CD8-positive, alpha-beta memory T cell (primary cell): Measurements from ENCODE around the gene FAM174C. TPM values are rescaled to one million over a fixed set of nuclear protein-coding genes. Genes with fewer than 3 reads are reported as not detected.
A peak's percentile ranks its signal among the peaks of the same experiment; 100 is the strongest.

ENCODE experiments used
- CTCF ChIA-PET: fragments of 350-600 bp; sonication (Branson Sonifier 250); formaldehyde crosslinking; loops from one replicate; lab custom pipeline; 2021; ENCODE audit warnings: antibody characterized with exemption; lab: Charles Lee
- POLR2A ChIA-PET: fragments of 350-600 bp; sonication (Branson Sonifier 250); formaldehyde crosslinking; loops from one replicate; lab custom pipeline; 2021; ENCODE audit warnings: antibody characterized with exemption; lab: Charles Lee
- DNase-seq, 5 donors: peaks; one replicate each; pipeline versions ENCODE4 v3.0.0 to v3.0.0-alpha.2; 2020 to 2022; ENCODE audit warnings: mixed read lengths in 1 of 5
- H3K27ac ChIP-seq: one replicate; pipeline ENCODE4 v1.7.0; 2013; ENCODE audit warnings: low read depth, mild to moderate bottlenecking, low read length, moderate library complexity
- H3K27me3 ChIP-seq: 2 replicates; pipeline ENCODE4 v1.7.0; 2013; ENCODE audit warnings: low read length, mild to moderate bottlenecking; ENCODE audit not compliant: insufficient read depth, poor library complexity, severe bottlenecking
- H3K36me3 ChIP-seq: 2 replicates; pipeline ENCODE4 v1.7.0; 2013; ENCODE audit warnings: mild to moderate bottlenecking, low read length, moderate library complexity; ENCODE audit not compliant: insufficient read depth
- H3K4me1 ChIP-seq: 2 replicates; pipeline ENCODE4 v1.7.0; 2013; ENCODE audit warnings: mild to moderate bottlenecking, low read length, moderate library complexity; ENCODE audit not compliant: insufficient read depth
- H3K4me3 ChIP-seq: 2 replicates; pipeline ENCODE4 v1.7.0; 2013; ENCODE audit warnings: mild to moderate bottlenecking, low read length
- H3K9me3 ChIP-seq: 2 replicates; pipeline ENCODE4 v1.7.0; 2013; ENCODE audit warnings: mild to moderate bottlenecking, low read length
- H3K27ac Mint-ChIP-seq, 8 donors: one replicate each; pipeline ENCODE4 v1.8.0; 2020 to 2021; ENCODE audit warnings: mixed read lengths in 8 of 8, mild to moderate bottlenecking in 6 of 8, inconsistent platforms in 3 of 8, moderate library complexity in 3 of 8
- H3K27me3 Mint-ChIP-seq, 2 donors: one replicate each; pipeline ENCODE4 v1.8.0; 2020 to 2021; ENCODE audit warnings: mixed read lengths in 2 of 2, mild to moderate bottlenecking in 1 of 2, moderate library complexity in 1 of 2
- H3K36me3 Mint-ChIP-seq, 3 donors: one replicate each; pipeline ENCODE4 v1.8.0; 2020 to 2021; ENCODE audit warnings: mixed read lengths in 3 of 3, inconsistent platforms in 1 of 3, mild to moderate bottlenecking in 1 of 3
- H3K4me1 Mint-ChIP-seq, 3 donors: one replicate each; pipeline ENCODE4 v1.8.0; 2020 to 2021; ENCODE audit warnings: mixed read lengths in 3 of 3, inconsistent platforms in 1 of 3, mild to moderate bottlenecking in 1 of 3
- H3K4me3 Mint-ChIP-seq, 7 donors: one replicate each; pipeline ENCODE4 v1.8.0; 2020 to 2021; ENCODE audit warnings: mixed read lengths in 7 of 7, mild to moderate bottlenecking in 6 of 7, moderate library complexity in 4 of 7, inconsistent platforms in 2 of 7
- H3K9me3 Mint-ChIP-seq, 5 donors: one replicate each; pipeline ENCODE4 v1.8.0; 2020 to 2022; ENCODE audit warnings: mixed read lengths in 5 of 5, mild to moderate bottlenecking in 3 of 5, moderate library complexity in 2 of 5, inconsistent platforms in 1 of 5
- polyA plus RNA-seq: library from polyadenylated mRNA; unstranded; fragments of 300-500 nt; fragmentation: Illumina TruSeq; gene quantifications from one replicate; pipeline ENCODE4 v1.2.3, GENCODE V29; 2021
- total RNA-seq, 2 experiments: library from RNA; stranded (reverse); gene quantifications; one replicate each; pipeline ENCODE4 v1.2.3, GENCODE V29; 2021

Gene FAM174C
- total and polyA plus RNA-seq, 3 experiments from 2014 or later = 100 to 113 (median 113) TPM

DNA sequence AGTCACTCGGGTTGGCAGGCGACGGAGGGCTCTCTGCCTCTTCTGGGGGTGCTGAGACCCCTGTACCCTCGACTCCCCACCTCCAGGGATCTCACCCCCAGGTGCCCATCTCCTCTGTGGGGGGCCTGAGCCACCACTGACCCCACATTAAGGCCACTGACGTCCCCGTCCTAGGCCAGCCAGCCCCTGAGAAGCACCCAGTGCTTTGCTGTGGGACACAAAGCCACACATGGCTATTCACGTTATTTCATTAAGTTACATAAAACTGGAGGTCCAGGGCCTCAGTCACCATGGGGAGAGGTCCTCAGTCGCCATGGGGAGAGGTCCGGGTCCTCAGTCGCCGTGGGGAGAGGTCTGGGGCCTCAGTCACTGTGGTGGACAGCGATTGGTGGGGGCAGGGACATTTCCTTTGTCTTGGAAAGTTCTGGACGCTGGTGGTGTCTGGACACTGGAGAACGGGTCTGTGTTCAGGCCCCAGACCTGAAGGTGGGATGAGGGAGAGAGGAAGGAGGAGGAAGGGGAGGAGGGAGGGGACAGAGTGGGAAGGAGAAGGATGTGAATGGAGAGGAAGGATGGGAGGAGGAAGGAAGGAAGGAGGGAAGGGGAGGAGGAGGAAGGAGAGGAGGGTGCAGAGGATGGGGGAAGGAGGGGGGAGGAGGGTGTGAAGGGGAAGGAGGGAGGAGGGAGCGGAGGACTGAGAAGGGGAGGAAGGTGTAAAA is 6.4 kb downstream of the FAM174C start:
- ChIA-PET CTCF (no interaction called here), POLR2A (no interaction called here)
- H3K4me1 ChIP-seq = peaks cover 9% of the 10 kb centered on the region
- Mint-ChIP-seq H3K27me3 (peaks cover 9 to 15% of the 10 kb centered on the region in 2 donors), H3K9me3 (peaks cover 0 to 2% (median 0%) of the 10 kb centered on the region in 5 donors), H3K27ac (peak overlapping the region in 1 of 8 donors; percentile 70), H3K4me3 (peak overlapping the region in 1 of 7 donors; percentile 65), H3K36me3 (peaks cover 0 to 23% (median 4%) of the 10 kb centered on the region in 3 donors), H3K4me1 (peaks cover 11 to 28% (median 18%) of the 10 kb centered on the region in 3 donors)
- H3K9me3 ChIP-seq = no peaks in the 10 kb centered on the region
- DNase-seq = no peak
- H3K27ac ChIP-seq = no peak overlapping the region
- peaks cover 14% of the 10 kb centered on the region for H3K27me3 ChIP-seq
- H3K36me3 ChIP-seq = peaks cover 9% of the 10 kb centered on the region
- H3K4me3 ChIP-seq = no peak overlapping the region

DNA sequence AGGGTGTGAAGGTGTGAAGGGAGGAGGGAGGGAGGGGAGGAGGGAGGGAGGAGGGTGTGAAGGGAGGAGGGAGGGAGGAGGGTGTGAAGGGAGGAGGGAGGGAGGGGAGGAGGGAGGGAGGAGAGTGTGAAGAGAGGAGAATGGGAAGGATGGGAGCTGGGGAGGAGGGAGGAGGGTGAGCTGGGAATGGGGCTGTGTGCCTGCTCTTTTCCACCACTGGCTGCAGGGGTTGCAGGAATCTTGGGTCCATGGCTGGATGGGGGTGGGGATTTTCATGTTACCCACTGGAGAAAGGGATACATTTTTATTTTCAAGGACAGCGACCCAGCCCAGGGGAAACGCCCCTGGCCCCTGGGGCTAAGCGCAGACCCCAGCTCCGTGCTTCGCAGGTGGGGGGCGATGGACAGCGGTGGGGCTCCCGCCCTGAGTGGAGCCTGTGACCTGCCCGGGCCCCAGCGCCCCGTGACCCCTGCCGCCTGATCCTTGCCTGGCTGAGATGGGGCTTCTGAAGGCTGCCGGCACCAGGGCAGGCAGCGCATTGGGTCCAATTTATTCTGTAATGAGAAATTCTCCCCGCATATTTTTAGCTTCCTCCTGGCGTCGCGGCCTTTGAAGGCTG is 7.4 kb downstream of the FAM174C start:
- H3K27me3 ChIP-seq = peaks cover 19% of the 10 kb centered on the region
- no peak for DNase-seq
- H3K4me3 ChIP-seq = no peak overlapping the region
- peaks cover 4% of the 10 kb centered on the region for H3K4me1 ChIP-seq
- peaks cover 11 to 15% of the 10 kb centered on the region in 2 donors for H3K27me3 Mint-ChIP-seq
- H3K9me3 ChIP-seq = no peaks in the 10 kb centered on the region
- ChIA-PET POLR2A (no interaction called here), CTCF (interaction anchor here (1.2 kb wide), 2 partner anchors 38 to 87 kb away, joined by 3 to 5 read pairs; no protein-coding TSS in a partner anchor)
- no peak overlapping the region for H3K4me3 Mint-ChIP-seq
- peaks cover 0 to 19% (median 2%) of the 10 kb centered on the region in 3 donors for H3K36me3 Mint-ChIP-seq
- peak overlapping the region in 2 of 8 donors; percentile 22 to 46 for H3K27ac Mint-ChIP-seq
- peaks cover 8 to 25% (median 15%) of the 10 kb centered on the region in 3 donors for H3K4me1 Mint-ChIP-seq
- peaks cover 0 to 2% (median 0%) of the 10 kb centered on the region in 5 donors for H3K9me3 Mint-ChIP-seq
- peaks cover 9% of the 10 kb centered on the region for H3K36me3 ChIP-seq
- no peak overlapping the region for H3K27ac ChIP-seq

DNA sequence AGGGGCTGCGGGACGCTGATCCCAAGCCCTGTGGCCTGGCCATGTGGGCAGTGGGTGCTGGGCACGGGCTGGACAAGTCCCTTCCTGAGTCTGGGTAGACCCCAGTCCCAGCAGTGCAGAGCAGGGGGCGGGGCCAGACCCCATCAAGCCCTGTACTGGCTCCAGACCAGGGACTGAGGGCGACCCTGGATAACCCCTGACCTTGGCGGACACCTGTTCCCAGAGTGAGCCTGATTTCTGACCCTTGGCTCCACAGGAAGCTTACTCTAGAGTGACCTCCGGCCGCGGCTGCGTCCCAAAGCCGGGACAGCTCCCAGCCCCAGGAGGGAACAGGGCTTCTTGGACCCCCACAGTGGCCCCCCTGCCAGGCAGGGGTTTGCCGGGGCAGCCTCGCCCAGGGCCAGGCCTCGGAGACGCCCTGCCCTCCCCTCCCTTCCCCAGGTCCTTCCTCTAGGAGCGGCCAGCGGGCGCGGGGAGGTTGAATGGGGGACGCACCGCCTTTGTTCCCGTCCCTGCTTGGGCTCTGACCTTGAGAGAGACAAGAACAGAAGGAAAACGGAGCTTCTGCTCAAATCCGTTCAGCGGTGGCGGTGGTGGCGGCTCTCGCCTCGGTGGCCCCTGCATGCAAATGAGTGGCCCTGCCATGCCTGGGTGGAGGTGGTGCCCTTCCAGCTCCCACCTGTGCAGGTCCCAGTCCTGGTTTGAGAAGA is 8.0 kb downstream of the FAM174C start:
- peaks cover 23% of the 10 kb centered on the region for H3K27me3 ChIP-seq
- POLR2A ChIA-PET = no interaction called here
- DNase-seq = no peak
- H3K4me3 ChIP-seq = no peak overlapping the region
- H3K4me1 ChIP-seq = peaks cover 4% of the 10 kb centered on the region
- peaks cover 0 to 2% (median 0%) of the 10 kb centered on the region in 5 donors for H3K9me3 Mint-ChIP-seq
- peak overlapping the region in 2 of 8 donors; percentile 22 to 46 for H3K27ac Mint-ChIP-seq
- peaks cover 0 to 17% (median 2%) of the 10 kb centered on the region in 3 donors for H3K36me3 Mint-ChIP-seq
- peaks cover 9% of the 10 kb centered on the region for H3K36me3 ChIP-seq
- H3K27me3 Mint-ChIP-seq = peaks cover 11 to 15% of the 10 kb centered on the region in 2 donors
- H3K9me3 ChIP-seq = no peaks in the 10 kb centered on the region
- H3K4me3 Mint-ChIP-seq = no peak overlapping the region
- peaks cover 8 to 21% (median 13%) of the 10 kb centered on the region in 3 donors for H3K4me1 Mint-ChIP-seq
- no peak overlapping the region for H3K27ac ChIP-seq
- CTCF ChIA-PET = interaction anchor here (1.2 kb wide), 2 partner anchors 39 to 87 kb away, joined by 3 to 5 read pairs; no protein-coding TSS in a partner anchor

DNA sequence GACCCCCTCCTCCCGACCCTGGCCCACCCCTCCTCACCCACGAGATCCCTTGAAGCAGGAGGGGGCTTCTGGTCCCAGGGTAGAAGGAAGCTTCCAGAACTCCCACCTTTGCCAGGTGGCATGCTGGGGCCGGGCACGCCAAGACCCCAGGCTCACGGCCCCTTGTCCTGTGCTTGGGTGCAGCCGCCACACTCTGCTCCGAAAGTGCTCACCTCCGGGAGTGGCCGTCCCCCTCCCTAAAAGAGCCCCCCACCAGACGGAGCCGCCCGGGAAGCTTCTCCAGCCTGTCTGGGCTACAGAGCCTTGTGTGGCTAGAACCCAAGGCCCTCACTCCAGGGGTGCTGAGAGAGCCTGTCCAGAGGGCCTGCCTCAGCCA is 8.6 kb downstream of the FAM174C start:
- Mint-ChIP-seq H3K4me1 (peaks cover 8 to 21% (median 13%) of the 10 kb centered on the region in 3 donors), H3K4me3 (peak overlapping the region in 1 of 7 donors; percentile 28), H3K27ac (no peak overlapping the region), H3K9me3 (peaks cover 0 to 2% (median 0%) of the 10 kb centered on the region in 5 donors), H3K36me3 (peaks cover 0 to 14% (median 2%) of the 10 kb centered on the region in 3 donors), H3K27me3 (peaks cover 11 to 16% of the 10 kb centered on the region in 2 donors)
- Histone ChIP-seq H3K4me1 (peaks cover 4% of the 10 kb centered on the region), H3K36me3 (peaks cover 6% of the 10 kb centered on the region), H3K4me3 (no peak overlapping the region), H3K27me3 (peaks cover 23% of the 10 kb centered on the region), H3K9me3 (no peaks in the 10 kb centered on the region), H3K27ac (no peak overlapping the region)
- ChIA-PET CTCF (interaction anchor here (1.2 kb wide), 1 partner anchor 86 kb away, joined by 3 read pairs; no protein-coding TSS in a partner anchor), POLR2A (no interaction called here)
- no peak for DNase-seq

DNA sequence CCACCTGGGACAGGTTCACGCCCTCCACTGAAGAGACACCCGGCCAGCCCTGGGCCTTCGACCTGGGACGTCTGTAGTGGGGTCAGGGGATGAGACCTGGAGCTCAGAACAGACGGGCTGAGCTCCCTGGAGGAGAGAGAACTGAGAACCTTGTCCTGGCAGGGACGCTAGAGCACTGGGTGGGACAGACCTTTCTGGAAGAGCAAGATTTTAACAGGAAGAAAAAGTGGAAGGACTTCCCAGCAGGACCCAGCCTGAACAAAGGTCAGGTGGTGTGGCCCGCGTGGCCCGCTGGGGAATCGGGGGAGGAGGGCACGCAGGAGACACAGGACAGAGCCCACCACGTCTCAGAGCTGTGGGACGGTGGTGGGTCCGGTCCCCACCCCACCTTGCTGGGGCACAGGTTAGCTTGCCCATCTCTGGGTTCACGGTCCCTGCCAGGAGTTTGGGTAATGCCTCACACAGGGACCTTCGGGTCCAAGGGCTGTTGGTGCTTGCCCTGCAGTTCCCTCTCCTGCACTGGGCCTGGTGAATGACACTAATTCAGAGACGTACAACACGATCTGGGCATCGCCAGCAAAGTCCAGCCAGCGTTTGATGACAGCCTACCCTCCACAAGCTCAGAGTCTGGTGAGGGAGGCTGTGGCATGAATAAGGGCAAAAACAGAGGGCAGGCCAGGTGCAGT is 9.1 kb downstream of the FAM174C start:
- CTCF ChIA-PET = no interaction called here
- H3K27me3 ChIP-seq = peaks cover 23% of the 10 kb centered on the region
- H3K27ac Mint-ChIP-seq = peak overlapping the region in 1 of 8 donors; percentile 30
- H3K4me1 ChIP-seq = peaks cover 4% of the 10 kb centered on the region
- peaks cover under 1% of the 10 kb centered on the region for H3K36me3 ChIP-seq
- peaks cover 13 to 20% of the 10 kb centered on the region in 2 donors for H3K27me3 Mint-ChIP-seq
- no peak overlapping the region for H3K27ac ChIP-seq
- peaks cover 0 to 8% (median 2%) of the 10 kb centered on the region in 3 donors for H3K36me3 Mint-ChIP-seq
- no peaks in the 10 kb centered on the region for H3K9me3 ChIP-seq
- POLR2A ChIA-PET = no interaction called here
- no peak overlapping the region for H3K4me3 ChIP-seq
- DNase-seq = no peak
- peaks cover 0 to 2% (median 0%) of the 10 kb centered on the region in 5 donors for H3K9me3 Mint-ChIP-seq
- peaks cover 8 to 21% (median 13%) of the 10 kb centered on the region in 3 donors for H3K4me1 Mint-ChIP-seq
- H3K4me3 Mint-ChIP-seq = peak overlapping the region in 5 of 7 donors; percentile 9 to 81 (median 32)

DNA sequence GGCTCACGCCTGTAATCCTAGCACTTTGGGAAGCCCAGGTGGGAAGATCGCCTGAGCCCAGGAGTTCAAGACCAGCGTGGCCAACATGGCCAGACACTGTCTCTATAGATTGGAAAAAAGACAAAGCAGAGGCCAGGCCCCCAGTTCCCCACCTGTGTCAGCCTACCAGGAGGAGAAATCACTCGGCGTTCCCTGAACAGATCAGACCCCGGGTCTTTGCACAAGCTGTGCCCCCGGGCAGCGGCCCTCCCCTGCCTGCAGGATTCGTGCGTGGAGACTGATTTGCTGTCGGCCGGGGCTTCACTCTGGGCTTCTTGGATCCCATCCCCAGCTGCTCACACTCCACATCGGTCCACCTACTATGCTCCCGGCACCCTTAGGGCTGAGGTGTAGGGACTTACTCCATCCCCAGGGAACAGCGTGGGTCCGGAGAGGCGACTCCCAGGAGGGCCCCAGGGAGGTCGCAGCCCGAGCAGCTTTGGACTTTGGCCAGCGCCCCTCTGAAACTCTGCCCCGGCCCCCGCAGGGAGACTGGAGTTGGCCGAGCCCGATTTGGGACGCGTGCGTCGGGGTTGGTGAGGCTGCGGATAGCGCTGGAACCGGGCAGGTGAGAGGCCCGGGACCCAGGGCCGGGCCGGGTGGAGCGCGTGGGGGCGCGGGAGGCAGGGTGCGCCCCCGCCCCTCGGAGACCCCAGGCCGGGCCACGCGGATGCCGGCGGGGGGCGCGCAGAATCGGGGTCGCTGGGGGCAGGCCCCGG is 9.8 kb downstream of the FAM174C start:
- POLR2A ChIA-PET = no interaction called here

More for the DNA sequence above, 9.8 kb downstream of the FAM174C start:
- H3K27ac ChIP-seq = no peak overlapping the region
- H3K4me3 ChIP-seq = no peak overlapping the region
- no peaks in the 10 kb centered on the region for H3K36me3 ChIP-seq
- H3K4me1 ChIP-seq = peaks cover 4% of the 10 kb centered on the region
- H3K9me3 ChIP-seq = no peaks in the 10 kb centered on the region
- Mint-ChIP-seq H3K27ac (peak overlapping the region in 1 of 8 donors; percentile 9), H3K4me1 (peaks cover 4 to 14% (median 7%) of the 10 kb centered on the region in 3 donors), H3K9me3 (peaks cover 0 to 2% (median 0%) of the 10 kb centered on the region in 5 donors), H3K36me3 (peaks cover 0 to 2% (median 0%) of the 10 kb centered on the region in 3 donors), H3K27me3 (peaks cover 13 to 20% of the 10 kb centered on the region in 2 donors), H3K4me3 (peak overlapping the region in 6 of 7 donors; percentile 10 to 79 (median 46))
- peaks cover 23% of the 10 kb centered on the region for H3K27me3 ChIP-seq
- no peak for DNase-seq
- CTCF ChIA-PET = no interaction called here
